SK-MEL-5 (cell line): ENCODE measurements around the gene C20orf96. TPM values are rescaled to one million over a fixed set of nuclear protein-coding genes. Genes with fewer than 3 reads are reported as not detected.

ENCODE experiments used
- total RNA-seq: library from RNA; depleted of rRNA; stranded (reverse); fragments of >200 nt; shearing (Covaris generic); gene quantifications from 2 replicates; pipeline ENCODE4 v1.2.3, GENCODE V29; 2014; rRNA removed

Gene C20orf96
- total RNA-seq, 1 experiment from 2014 or later: 1.6 TPM

Other genes with a start within 250 kb of the C20orf96 start
- not detected in 2 replicates for gene DEFB125, start 203.1 kb downstream of the C20orf96 start, total RNA-seq
- 5.1 and 5.5 TPM in 2 replicates for gene DEFB126, start 148.2 kb downstream of the C20orf96 start, total RNA-seq
- gene DEFB127, start 133.3 kb downstream of the C20orf96 start, total RNA-seq: not detected in 2 replicates
- not detected in 2 replicates for gene DEFB128, start 101.0 kb downstream of the C20orf96 start, total RNA-seq
- gene DEFB129, start 63.5 kb downstream of the C20orf96 start, total RNA-seq: not detected in 2 replicates
- gene DEFB132, start 33.0 kb downstream of the C20orf96 start, total RNA-seq: not detected in 2 replicates
- gene ZCCHC3, start 6.8 kb upstream of the C20orf96 start, total RNA-seq: 25.5 and 29.7 TPM in 2 replicates
- gene SOX12, start 34.8 kb upstream of the C20orf96 start, total RNA-seq: 3.1 and 3.9 TPM in 2 replicates
- 38.2 and 41.8 TPM in 2 replicates for gene NRSN2, start 56.4 kb upstream of the C20orf96 start, total RNA-seq
- 146 and 157 TPM in 2 replicates for gene TRIB3, start 90.0 kb upstream of the C20orf96 start, total RNA-seq
- gene RBCK1, start 117.5 kb upstream of the C20orf96 start, total RNA-seq: 51.1 and 58.0 TPM in 2 replicates
- gene TBC1D20, start 171.8 kb upstream of the C20orf96 start, total RNA-seq: 62.5 and 63.0 TPM in 2 replicates